ENCODE measurements around the gene GOLGA8F.
"Not testable (repeated sequence)": the region's sequence is repeated elsewhere in the genome, so short reads cannot be mapped to it uniquely, and the experiment has no call there.

GOLGA8F gene

GRCh38 chr15:28378364-28378763, at the start of gene GOLGA8F:
Gene GOLGA8F (plus strand): TSS chr15:28378664. CDS start chr15:28378762, 98 bp downstream.
- not testable (repeated sequence) for DNase-seq (ENCODE audit: low read depth); H3K4me3 ChIP-seq (ENCODE audit: low read length)

GRCh38 chr15:28357984-28358383, 20.5 kb upstream of the GOLGA8F start, which contains the start of gene GOLGA6L24:
Gene GOLGA6L24 (minus strand): TSS chr15:28358084. CDS start chr15:28358023, 61 bp downstream.
- not testable (repeated sequence) for H3K4me3 ChIP-seq (ENCODE audit: low read length); DNase-seq (ENCODE audit: low read depth)

GRCh38 chr15:28365502-28365901, 13.0 kb upstream of the GOLGA8F start:
- H3K4me3 ChIP-seq (ENCODE audit: low read length); DNase-seq (ENCODE audit: low read depth): not testable (repeated sequence)

GRCh38 chr15:28380053-28380452, 1.6 kb downstream of the GOLGA8F start:
- not testable (repeated sequence) for DNase-seq (ENCODE audit: low read depth); H3K4me3 ChIP-seq (ENCODE audit: low read length)

- not testable (repeated sequence) for H3K4me3 ChIP-seq (ENCODE audit: low read length); DNase-seq (ENCODE audit: low read depth)
These were observed 17.6 kb downstream of the GOLGA8F start for GRCh38 chr15:28396022-28396421.

- H3K4me3 ChIP-seq (ENCODE audit: low read length); DNase-seq (ENCODE audit: low read depth): not testable (repeated sequence)
These were observed 24.4 kb downstream of the GOLGA8F start for GRCh38 chr15:28402774-28403435.

GRCh38 chr15:28420470-28420869, 42.0 kb downstream of the GOLGA8F start:
- H3K4me3 ChIP-seq (ENCODE audit: low read length); DNase-seq (ENCODE audit: low read depth): not testable (repeated sequence)

GRCh38 chr15:28435594-28435993, 57.1 kb downstream of the GOLGA8F start:
- not testable (repeated sequence) for H3K4me3 ChIP-seq (ENCODE audit: low read length); DNase-seq (ENCODE audit: low read depth)
